ENCODE measurements around the gene EDARADD. TPM values are rescaled to one million over a fixed set of nuclear protein-coding genes. Genes with fewer than 3 reads are reported as not detected.

EDARADD gene
- total and polyA plus RNA-seq, 11 donors = 0.35 to 2.9 (median 2.1) TPM

- ATAC-seq (no peak), DNase-seq (no peak)
- Histone ChIP-seq H3K4me1 (no peaks in the 10 kb centered on the region), H3K27ac (no peak overlapping the region), H3K4me3 (no peak overlapping the region), H3K9me3 (peaks cover 0 to 1% (median 0%) of the 10 kb centered on the region in 12 donors), H3K27me3 (no peaks in the 10 kb centered on the region), H3K36me3 (no peaks in the 10 kb centered on the region)
- TF ChIP-seq CTCF (IDR thresholded peaks at IDR 0.05) = no peak
- TF ChIP-seq POLR2A (IDR thresholded peaks at IDR 0.05) = no peak
- intact Hi-C loops (cut with DNase I) = no loop called here
- WGBS, 4 donors = 90 to 94% (median 92%) methylated on average over 6 of the region's 6 CpGs
Observed at GRCh38 chr1:236433819-236434315, 39.8 kb downstream of the EDARADD start.

GRCh38 chr1:236438614-236439013 is 44.5 kb downstream of the EDARADD start:
- H3K36me3 ChIP-seq = no peaks in the 10 kb centered on the region
- H3K4me1 ChIP-seq = no peaks in the 10 kb centered on the region
- no peak for TF ChIP-seq CTCF (IDR thresholded peaks at IDR 0.05)
- TF ChIP-seq POLR2A (IDR thresholded peaks at IDR 0.05) = no peak
- H3K4me3 ChIP-seq = no peak overlapping the region
- intact Hi-C loops (cut with DNase I) = no loop called here
- H3K27me3 ChIP-seq = no peaks in the 10 kb centered on the region
- ATAC-seq (no peak), DNase-seq (no peak)
- peaks cover 0 to 9% (median 0%) of the 10 kb centered on the region in 12 donors for H3K9me3 ChIP-seq
- no peak overlapping the region for H3K27ac ChIP-seq
- 88 to 92% (median 89%) methylated on average over 9 of the region's 9 CpGs for WGBS, 4 donors

GRCh38 chr1:236440373-236440772 is 46.3 kb downstream of the EDARADD start:
- no peaks in the 10 kb centered on the region for H3K36me3 ChIP-seq
- TF ChIP-seq POLR2A (IDR thresholded peaks at IDR 0.05) (no peak), CTCF (IDR thresholded peaks at IDR 0.05) (no peak)
- intact Hi-C loops (cut with DNase I) = no loop called here
- ATAC-seq (no peak), DNase-seq (no peak)
- H3K4me3 ChIP-seq = no peak overlapping the region
- H3K4me1 ChIP-seq = no peaks in the 10 kb centered on the region
- 80 to 95% (median 84%) methylated on average over 2 of the region's 2 CpGs for WGBS, 4 donors
- no peaks in the 10 kb centered on the region for H3K27me3 ChIP-seq
- peaks cover 0 to 19% (median 0%) of the 10 kb centered on the region in 12 donors for H3K9me3 ChIP-seq
- H3K27ac ChIP-seq = no peak overlapping the region

GRCh38 chr1:236450779-236451178 is 56.7 kb downstream of the EDARADD start:
- WGBS, 4 donors = 87 to 92% (median 91%) methylated on average over 5 of the region's 5 CpGs
- DNase-seq (no peak), ATAC-seq (no peak)
- no peaks in the 10 kb centered on the region for H3K4me1 ChIP-seq
- intact Hi-C loops (cut with DNase I) = no loop called here
- H3K27me3 ChIP-seq = no peaks in the 10 kb centered on the region
- no peak overlapping the region for H3K27ac ChIP-seq
- H3K9me3 ChIP-seq = no peaks in the 10 kb centered on the region
- no peak overlapping the region for H3K4me3 ChIP-seq
- no peaks in the 10 kb centered on the region for H3K36me3 ChIP-seq
- TF ChIP-seq POLR2A (IDR thresholded peaks at IDR 0.05) = no peak
- no peak for TF ChIP-seq CTCF (IDR thresholded peaks at IDR 0.05)
